Effector memory CD4-positive, alpha-beta T cell (primary cell): Measurements from ENCODE around the gene SEPTIN3.

Experiments used
- DNase-seq, 3 donors: peaks; one replicate each; pipeline ENCODE4 v3.0.0-alpha.2; 2020
- H3K27ac ChIP-seq: 2 replicates; pipeline ENCODE4 v1.7.0; 2013; ENCODE audit warnings: mild to moderate bottlenecking, low read length, moderate library complexity; ENCODE audit not compliant: insufficient read depth, poor library complexity, severe bottlenecking
- H3K27me3 ChIP-seq: replicated peaks from 2 replicates; pipeline ENCODE4 v1.7.0; 2013; ENCODE audit warnings: mild to moderate bottlenecking, low read length; ENCODE audit not compliant: insufficient read depth, control insufficient read depth, poor library complexity, severe bottlenecking
- H3K36me3 ChIP-seq: 2 replicates; pipeline ENCODE4 v1.7.0; 2013; ENCODE audit warnings: mild to moderate bottlenecking, low read length, moderate library complexity; ENCODE audit not compliant: control insufficient read depth, insufficient read depth
- H3K4me1 ChIP-seq: 2 replicates; pipeline ENCODE4 v1.7.0; 2013; ENCODE audit warnings: low read length, mild to moderate bottlenecking; ENCODE audit not compliant: control insufficient read depth, insufficient read depth, poor library complexity, severe bottlenecking
- H3K4me3 ChIP-seq: 2 replicates; pipeline ENCODE4 v1.7.0; 2013; ENCODE audit warnings: low read length, low read depth, mild to moderate bottlenecking; ENCODE audit not compliant: insufficient read depth, poor library complexity, severe bottlenecking
- H3K9me3 ChIP-seq: 2 replicates; pipeline ENCODE4 v1.7.0; 2013; ENCODE audit warnings: mild to moderate bottlenecking, low read length, moderate library complexity; ENCODE audit not compliant: control insufficient read depth

Gene SEPTIN3

GRCh38 chr22:41957941-41958556, 11.2 kb upstream of the SEPTIN3 start:
- no peaks in the 10 kb centered on the region for H3K36me3 ChIP-seq
- no peak overlapping the region for H3K4me3 ChIP-seq
- H3K9me3 ChIP-seq: no peaks in the 10 kb centered on the region
- no peak overlapping the region for H3K27ac ChIP-seq
- H3K27me3 ChIP-seq: no peaks in the 10 kb centered on the region
- no peak for DNase-seq
- no peaks in the 10 kb centered on the region for H3K4me1 ChIP-seq

GRCh38 chr22:41963453-41964111, 5.7 kb upstream of the SEPTIN3 start:
- no peak for DNase-seq
- Histone ChIP-seq H3K27ac (no peak overlapping the region), H3K36me3 (no peaks in the 10 kb centered on the region), H3K27me3 (no peaks in the 10 kb centered on the region), H3K4me1 (no peaks in the 10 kb centered on the region), H3K9me3 (no peaks in the 10 kb centered on the region), H3K4me3 (no peak overlapping the region)

GRCh38 chr22:41964112-41964491, 5.1 kb upstream of the SEPTIN3 start:
- no peaks in the 10 kb centered on the region for H3K27me3 ChIP-seq
- no peak overlapping the region for H3K4me3 ChIP-seq
- no peak for DNase-seq
- H3K4me1 ChIP-seq: no peaks in the 10 kb centered on the region
- no peaks in the 10 kb centered on the region for H3K36me3 ChIP-seq
- no peak overlapping the region for H3K27ac ChIP-seq
- H3K9me3 ChIP-seq: no peaks in the 10 kb centered on the region

DNA sequence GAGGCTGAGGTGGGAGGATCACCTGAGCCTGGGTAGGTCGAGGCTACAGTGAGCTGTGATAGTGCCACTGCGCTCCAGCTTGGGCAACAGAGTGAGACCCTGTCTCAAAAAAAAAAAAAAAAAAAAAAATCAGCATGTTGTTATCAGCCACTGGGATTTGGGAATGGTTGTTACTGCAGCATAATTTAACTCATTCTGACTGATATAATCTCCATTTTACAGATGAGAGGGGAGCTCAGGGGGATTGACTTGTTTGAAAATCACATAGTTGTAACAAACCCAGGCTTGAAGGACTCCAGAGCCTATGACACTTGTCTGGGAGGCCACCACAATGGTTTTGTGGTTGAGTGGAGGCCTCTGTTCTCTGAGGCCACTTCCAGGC, 3.0 kb upstream of the SEPTIN3 start:
- no peaks in the 10 kb centered on the region for H3K4me1 ChIP-seq
- no peak for DNase-seq
- no peaks in the 10 kb centered on the region for H3K27me3 ChIP-seq

DNA sequence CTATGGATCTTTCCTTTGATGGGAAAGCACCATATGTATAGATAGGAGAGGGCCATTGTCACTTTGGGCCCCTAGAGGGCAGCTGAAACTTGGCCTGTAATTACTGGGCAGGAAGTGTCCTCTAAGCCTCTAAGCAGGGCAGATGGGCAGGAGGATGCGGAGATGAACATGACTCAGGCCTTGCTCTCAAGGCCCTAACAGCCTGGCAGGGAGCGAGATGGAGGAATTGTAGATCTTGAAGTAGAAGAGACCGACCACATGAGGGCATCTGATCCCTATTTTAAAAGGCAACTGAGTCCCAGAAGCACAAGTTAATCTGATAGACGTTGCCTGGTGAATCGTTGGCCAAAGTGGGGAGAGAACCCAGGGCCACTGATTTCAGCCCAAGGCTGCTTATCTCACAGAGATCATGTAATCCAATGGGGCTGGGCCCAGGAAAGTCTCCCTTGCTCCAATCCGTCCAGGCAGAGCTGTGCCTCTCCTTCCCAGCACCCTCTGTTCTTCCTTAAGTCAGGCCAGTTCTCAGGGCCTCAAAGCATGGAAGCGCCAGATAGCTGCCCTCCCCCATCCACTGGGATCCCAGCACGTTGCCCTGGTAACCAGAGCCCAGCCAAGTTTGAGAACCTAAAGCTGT, 2.5 kb upstream of the SEPTIN3 start:
- H3K4me1 ChIP-seq: no peaks in the 10 kb centered on the region
- no peaks in the 10 kb centered on the region for H3K36me3 ChIP-seq
- H3K9me3 ChIP-seq: no peaks in the 10 kb centered on the region
- H3K4me3 ChIP-seq: no peak overlapping the region
- H3K27ac ChIP-seq: no peak overlapping the region
- no peaks in the 10 kb centered on the region for H3K27me3 ChIP-seq
- no peak for DNase-seq

More for the DNA sequence above, 3.0 kb upstream of the SEPTIN3 start:
- Histone ChIP-seq H3K9me3 (no peaks in the 10 kb centered on the region), H3K4me3 (no peak overlapping the region), H3K27ac (no peak overlapping the region), H3K36me3 (no peaks in the 10 kb centered on the region)

- no peak for DNase-seq
- H3K4me3 ChIP-seq: no peak overlapping the region
Measured at GRCh38 chr22:41968601-41969000, 642 bp upstream of the SEPTIN3 start.

GRCh38 chr22:41970601-41971000, 1.4 kb downstream of the SEPTIN3 start:
- no peaks in the 10 kb centered on the region for H3K4me1 ChIP-seq
- no peak overlapping the region for H3K27ac ChIP-seq
- H3K9me3 ChIP-seq: no peaks in the 10 kb centered on the region
- DNase-seq: no peak
- no peaks in the 10 kb centered on the region for H3K36me3 ChIP-seq
- peaks cover 14% of the 10 kb centered on the region for H3K27me3 ChIP-seq
- H3K4me3 ChIP-seq: no peak overlapping the region

More at GRCh38 chr22:41968601-41969000, 642 bp upstream of the SEPTIN3 start:
- H3K27ac ChIP-seq: no peak overlapping the region
- H3K9me3 ChIP-seq: no peaks in the 10 kb centered on the region
- H3K27me3 ChIP-seq: peaks cover 7% of the 10 kb centered on the region
- no peaks in the 10 kb centered on the region for H3K36me3 ChIP-seq
- no peaks in the 10 kb centered on the region for H3K4me1 ChIP-seq

GRCh38 chr22:41971431-41971830, 2.2 kb downstream of the SEPTIN3 start:
- Histone ChIP-seq H3K4me3 (no peak overlapping the region), H3K36me3 (no peaks in the 10 kb centered on the region), H3K4me1 (peaks cover 4% of the 10 kb centered on the region), H3K27me3 (peaks cover 18% of the 10 kb centered on the region), H3K27ac (no peak overlapping the region), H3K9me3 (no peaks in the 10 kb centered on the region)
- DNase-seq: no peak

DNA sequence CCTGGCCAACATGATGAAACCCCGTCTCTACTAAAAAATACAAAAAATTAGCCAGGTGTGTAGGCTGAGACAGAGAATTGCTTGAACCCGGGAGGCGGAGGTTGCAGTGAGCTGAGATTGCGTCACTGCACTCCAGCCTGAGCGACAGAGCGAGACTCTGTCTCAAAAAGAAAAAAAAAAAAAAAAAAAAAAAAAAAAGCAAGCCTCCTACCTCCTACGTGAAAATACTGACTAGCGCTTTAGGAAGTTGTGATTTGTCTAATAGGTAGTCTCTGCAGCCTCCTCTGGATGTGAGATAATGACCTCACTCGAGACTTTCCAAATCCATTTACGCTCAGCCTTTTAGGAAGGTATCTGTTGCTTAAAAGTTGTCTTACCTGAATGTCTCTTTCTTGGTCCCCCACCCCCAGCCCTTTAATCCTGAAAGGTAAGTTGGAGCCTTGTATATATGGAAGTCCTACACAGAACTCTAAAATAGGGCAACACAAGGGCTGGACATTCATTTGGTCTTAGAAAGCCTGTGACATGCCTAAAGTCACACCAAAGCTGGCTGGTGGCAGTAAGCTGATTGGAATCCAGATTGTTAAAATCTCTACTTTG, 5.5 kb downstream of the SEPTIN3 start:
- H3K4me3 ChIP-seq: no peak overlapping the region
- peaks cover 23% of the 10 kb centered on the region for H3K27me3 ChIP-seq
- H3K27ac ChIP-seq: no peak overlapping the region
- H3K4me1 ChIP-seq: peaks cover 10% of the 10 kb centered on the region
- no peaks in the 10 kb centered on the region for H3K9me3 ChIP-seq
- H3K36me3 ChIP-seq: no peaks in the 10 kb centered on the region
- DNase-seq: no peak
